Posterior vena cava (tissue), 2 donors: Measurements from ENCODE around the gene SMG9. TPM values are rescaled to one million over a fixed set of nuclear protein-coding genes. Genes with fewer than 3 reads are reported as not detected.
"Not testable (repeated sequence)": the region's sequence is repeated elsewhere in the genome, so short reads cannot be mapped to it uniquely, and the experiment has no call there.

Experiments used
- DNase-seq: peaks from one replicate; pipeline ENCODE4 v3.0.0-alpha.2; 2020; ENCODE audit warnings: low spot score
- intact Hi-C, 2 donors: fragments of 100-400 bp; cut with DNase I; formaldehyde crosslinking; loops; one replicate each; pipeline versions ENCODE4 v1.14.1 to v1.14.2; 2022 to 2023
- total RNA-seq, 2 donors: library from RNA; stranded (reverse); fragmentation: NEBNext Ultra II Directional; extraction: Animal tissue kit (Norgen Biotek cat#: 25700); gene quantifications; one replicate each; pipeline ENCODE4 v1.2.1, GENCODE V29; 2021
- donor health status: DM: yes; HTN: yes; CAD: no.
- donor health status: DM: yes; HTN: yes; CAD: no.

Gene SMG9
- total RNA-seq, 2 donors from 2014 or later, result 35.3 to 40.4 TPM

- DNase-seq, intact Hi-C loops: not testable (repeated sequence)
Measured at GRCh38 chr19:43764684-43765083, 9.9 kb upstream of the SMG9 start.

- DNase-seq, result peak; percentile 90
- intact Hi-C loops, result no loop called here
Measured at GRCh38 chr19:43763473-43763939, 8.7 kb upstream of the SMG9 start.

GRCh38 chr19:43762814-43763213 lies 8.1 kb upstream of the SMG9 start:
- intact Hi-C loops, result no loop called here
- DNase-seq, result no peak

- no peak for DNase-seq
- intact Hi-C loops, result no loop called here
Measured at GRCh38 chr19:43760941-43761340, 6.2 kb upstream of the SMG9 start.

GRCh38 chr19:43759515-43759914 lies 4.8 kb upstream of the SMG9 start:
- intact Hi-C loops, result no loop called here

GRCh38 chr19:43755256-43755801 lies 567 bp upstream of the SMG9 start:
- peak; percentile 94 for DNase-seq
- intact Hi-C loops, result no loop called here

More at GRCh38 chr19:43759515-43759914, 4.8 kb upstream of the SMG9 start:
- no peak for DNase-seq

GRCh38 chr19:43754253-43754502 lies 584 bp downstream of the SMG9 start:
- intact Hi-C loops, result no loop called here
- DNase-seq, result no peak

GRCh38 chr19:43752287-43752875 lies 2.4 kb downstream of the SMG9 start:
- intact Hi-C loops, result no loop called here

GRCh38 chr19:43751466-43752220 lies 3.1 kb downstream of the SMG9 start:
- intact Hi-C loops, result no loop called here

More at GRCh38 chr19:43752287-43752875, 2.4 kb downstream of the SMG9 start:
- no peak for DNase-seq

GRCh38 chr19:43749898-43750297 lies 4.9 kb downstream of the SMG9 start:
- DNase-seq, result no peak
- intact Hi-C loops, result loop anchor here in 1 of 2 donors (5.0 kb wide), 1 partner anchor 32 kb away; the partner anchor contains the start of gene KCNN4

More at GRCh38 chr19:43751466-43752220, 3.1 kb downstream of the SMG9 start:
- DNase-seq, result no peak

- intact Hi-C loops, result loop anchor here in 1 of 2 donors (5.0 kb wide), 1 partner anchor 33 kb away; the partner anchor contains the start of gene KCNN4
- no peak for DNase-seq
Measured at GRCh38 chr19:43749152-43749551, 5.6 kb downstream of the SMG9 start.

GRCh38 chr19:43748685-43749084 lies 6.1 kb downstream of the SMG9 start:
- no peak for DNase-seq
- intact Hi-C loops, result loop anchor here in 1 of 2 donors (5.0 kb wide), 1 partner anchor 34 kb away; the partner anchor contains the start of gene KCNN4

GRCh38 chr19:43748205-43748594 lies 6.6 kb downstream of the SMG9 start:
- no peak for DNase-seq
- intact Hi-C loops, result loop anchor here in 1 of 2 donors (5.0 kb wide), 1 partner anchor 34 kb away; the partner anchor contains the start of gene KCNN4

GRCh38 chr19:43747557-43748204 lies 7.1 kb downstream of the SMG9 start:
- no peak for DNase-seq
- intact Hi-C loops, result loop anchor here in 1 of 2 donors (5.0 kb wide), 1 partner anchor 35 kb away; the partner anchor contains the start of gene KCNN4

GRCh38 chr19:43743059-43743458 lies 11.7 kb downstream of the SMG9 start:
- DNase-seq, result no peak
- intact Hi-C loops, result no loop called here

- DNase-seq, result no peak
- intact Hi-C loops, result no loop called here
Measured at GRCh38 chr19:43741075-43741825, 13.5 kb downstream of the SMG9 start.

GRCh38 chr19:43739439-43740235 lies 15.1 kb downstream of the SMG9 start:
- no peak for DNase-seq
- intact Hi-C loops, result no loop called here

- DNase-seq, result no peak
- intact Hi-C loops, result no loop called here
Measured at GRCh38 chr19:43738780-43739211, 16.0 kb downstream of the SMG9 start.
